ENCODE results near the gene RSRC2.
"Not testable (repeated sequence)": the region's sequence is repeated elsewhere in the genome, so short reads cannot be mapped to it uniquely, and the experiment has no call there.

The RSRC2 gene

GRCh38 chr12:122480753-122481152, 46.0 kb downstream of the RSRC2 start:
- TF ChIP-seq CTCF (IDR thresholded peaks at IDR 0.05; ENCODE audit: low read depth, low read length, missing control alignments), result no peak
- H3K4me3 ChIP-seq (ENCODE audit: low read depth, low read length), result no peak overlapping the region
- in situ Hi-C loops (cut with HindIII; ENCODE audit: low sequenced_read_pairs), result no loop called here

GRCh38 chr12:122474324-122474716, 52.4 kb downstream of the RSRC2 start:
- TF ChIP-seq CTCF (IDR thresholded peaks at IDR 0.05; ENCODE audit: low read depth, low read length, missing control alignments), result no peak
- no peak overlapping the region for H3K4me3 ChIP-seq (ENCODE audit: low read depth, low read length)
- in situ Hi-C loops (cut with HindIII; ENCODE audit: low sequenced_read_pairs), result no loop called here
- DNase-seq (ENCODE audit: low read depth), result no peak

More at GRCh38 chr12:122480753-122481152, 46.0 kb downstream of the RSRC2 start:
- DNase-seq (ENCODE audit: low read depth), result no peak

GRCh38 chr12:122473543-122474323, 53.0 kb downstream of the RSRC2 start:
- DNase-seq (ENCODE audit: low read depth), result no peak
- H3K4me3 ChIP-seq (ENCODE audit: low read depth, low read length), result no peak overlapping the region
- TF ChIP-seq CTCF (IDR thresholded peaks at IDR 0.05; ENCODE audit: low read depth, low read length, missing control alignments), result no peak
- in situ Hi-C loops (cut with HindIII; ENCODE audit: low sequenced_read_pairs), result no loop called here

- in situ Hi-C loops (cut with HindIII; ENCODE audit: low sequenced_read_pairs), result no loop called here
- DNase-seq (ENCODE audit: low read depth), result peak; percentile 72
These were observed 55.2 kb downstream of the RSRC2 start for GRCh38 chr12:122471324-122472226.

GRCh38 chr12:122470576-122470975, 56.2 kb downstream of the RSRC2 start:
- H3K4me3 ChIP-seq (ENCODE audit: low read depth, low read length); DNase-seq (ENCODE audit: low read depth); in situ Hi-C loops (cut with HindIII; ENCODE audit: low sequenced_read_pairs): not testable (repeated sequence)

More at GRCh38 chr12:122471324-122472226, 55.2 kb downstream of the RSRC2 start:
- TF ChIP-seq CTCF (IDR thresholded peaks at IDR 0.05; ENCODE audit: low read depth, low read length, missing control alignments), result peak; percentile 76
- no peak overlapping the region for H3K4me3 ChIP-seq (ENCODE audit: low read depth, low read length)

GRCh38 chr12:122469856-122470255, 56.9 kb downstream of the RSRC2 start:
- DNase-seq (ENCODE audit: low read depth); H3K4me3 ChIP-seq (ENCODE audit: low read depth, low read length); in situ Hi-C loops (cut with HindIII; ENCODE audit: low sequenced_read_pairs): not testable (repeated sequence)

GRCh38 chr12:122467983-122468382, 58.8 kb downstream of the RSRC2 start:
- TF ChIP-seq CTCF (IDR thresholded peaks at IDR 0.05; ENCODE audit: low read depth, low read length, missing control alignments), result no peak
- in situ Hi-C loops (cut with HindIII; ENCODE audit: low sequenced_read_pairs), result no loop called here
- no peak for DNase-seq (ENCODE audit: low read depth)

GRCh38 chr12:122464317-122465042, 62.3 kb downstream of the RSRC2 start:
- DNase-seq (ENCODE audit: low read depth), result peak; percentile 95
- H3K4me3 ChIP-seq (ENCODE audit: low read depth, low read length); in situ Hi-C loops (cut with HindIII; ENCODE audit: low sequenced_read_pairs): not testable (repeated sequence)

More at GRCh38 chr12:122467983-122468382, 58.8 kb downstream of the RSRC2 start:
- H3K4me3 ChIP-seq (ENCODE audit: low read depth, low read length), result no peak overlapping the region
